HFF-Myc (cell line): ENCODE data around the gene TUBGCP4.
A peak's percentile ranks its signal among the peaks of the same experiment; 100 is the strongest.

Source experiments
- DNase-seq: peaks from one replicate; pipeline ENCODE4 v3.0.0-alpha.2; 2011; ENCODE audit warnings: low read depth; ENCODE audit errors: extremely low read depth
- H3K4me3 ChIP-seq: replicated peaks from 2 replicates; pipeline ENCODE4 v1.5.1; 2011; ENCODE audit warnings: low read depth, mild to moderate bottlenecking, control low read depth, low read length
- TF ChIP-seq, protein P1 (sequence below): IDR thresholded peaks from 2 replicates; pipeline ENCODE4 v1.5.1; 2012; ENCODE audit warnings: mild to moderate bottlenecking, low read depth, low read length, control low read depth; ENCODE audit errors: missing control alignments

TUBGCP4 gene

GRCh38 chr15:43434446-43434845 lies 63.5 kb downstream of the TUBGCP4 start:
- TF ChIP-seq, protein P1, sequence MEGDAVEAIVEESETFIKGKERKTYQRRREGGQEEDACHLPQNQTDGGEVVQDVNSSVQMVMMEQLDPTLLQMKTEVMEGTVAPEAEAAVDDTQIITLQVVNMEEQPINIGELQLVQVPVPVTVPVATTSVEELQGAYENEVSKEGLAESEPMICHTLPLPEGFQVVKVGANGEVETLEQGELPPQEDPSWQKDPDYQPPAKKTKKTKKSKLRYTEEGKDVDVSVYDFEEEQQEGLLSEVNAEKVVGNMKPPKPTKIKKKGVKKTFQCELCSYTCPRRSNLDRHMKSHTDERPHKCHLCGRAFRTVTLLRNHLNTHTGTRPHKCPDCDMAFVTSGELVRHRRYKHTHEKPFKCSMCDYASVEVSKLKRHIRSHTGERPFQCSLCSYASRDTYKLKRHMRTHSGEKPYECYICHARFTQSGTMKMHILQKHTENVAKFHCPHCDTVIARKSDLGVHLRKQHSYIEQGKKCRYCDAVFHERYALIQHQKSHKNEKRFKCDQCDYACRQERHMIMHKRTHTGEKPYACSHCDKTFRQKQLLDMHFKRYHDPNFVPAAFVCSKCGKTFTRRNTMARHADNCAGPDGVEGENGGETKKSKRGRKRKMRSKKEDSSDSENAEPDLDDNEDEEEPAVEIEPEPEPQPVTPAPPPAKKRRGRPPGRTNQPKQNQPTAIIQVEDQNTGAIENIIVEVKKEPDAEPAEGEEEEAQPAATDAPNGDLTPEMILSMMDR = no peak
- no peak for DNase-seq
- no peak overlapping the region for H3K4me3 ChIP-seq

GRCh38 chr15:43436395-43436794 lies 65.5 kb downstream of the TUBGCP4 start:
- DNase-seq = no peak
- H3K4me3 ChIP-seq = no peak overlapping the region
- TF ChIP-seq, protein P1 = no peak

- no peak for DNase-seq
- no peak overlapping the region for H3K4me3 ChIP-seq
- TF ChIP-seq, protein P1 = no peak
Observed at GRCh38 chr15:43439268-43439667, 68.4 kb downstream of the TUBGCP4 start.

DNA sequence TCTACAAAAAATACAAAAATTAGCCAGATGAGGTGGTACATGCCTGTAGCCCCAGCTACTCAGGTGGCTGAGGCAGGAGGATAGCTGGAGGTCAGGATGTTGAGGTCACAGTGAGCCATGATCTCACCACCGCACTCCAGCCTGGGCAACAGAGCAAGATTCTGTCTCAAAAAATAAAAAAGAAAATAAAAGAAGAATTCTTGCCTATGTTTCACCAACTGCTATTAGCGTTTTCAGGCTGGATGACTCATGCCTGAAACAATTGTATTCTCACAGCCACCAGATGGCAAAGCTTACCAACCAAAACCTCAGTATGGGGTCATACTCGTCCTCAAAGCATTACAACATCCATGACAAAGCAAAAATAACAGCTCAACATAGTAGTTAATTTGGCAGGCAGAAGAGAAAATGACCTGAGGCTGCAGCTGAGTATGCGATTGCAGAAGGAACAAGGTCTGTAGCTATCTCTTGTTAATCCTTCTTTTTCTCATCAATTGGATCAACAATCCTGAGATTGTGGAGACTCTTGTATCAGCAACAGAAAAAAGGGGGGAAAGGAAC lies 69.9 kb downstream of the TUBGCP4 start:
- no peak overlapping the region for H3K4me3 ChIP-seq
- DNase-seq = peak; percentile 91
- TF ChIP-seq, protein P1 = peak; percentile 46

DNA sequence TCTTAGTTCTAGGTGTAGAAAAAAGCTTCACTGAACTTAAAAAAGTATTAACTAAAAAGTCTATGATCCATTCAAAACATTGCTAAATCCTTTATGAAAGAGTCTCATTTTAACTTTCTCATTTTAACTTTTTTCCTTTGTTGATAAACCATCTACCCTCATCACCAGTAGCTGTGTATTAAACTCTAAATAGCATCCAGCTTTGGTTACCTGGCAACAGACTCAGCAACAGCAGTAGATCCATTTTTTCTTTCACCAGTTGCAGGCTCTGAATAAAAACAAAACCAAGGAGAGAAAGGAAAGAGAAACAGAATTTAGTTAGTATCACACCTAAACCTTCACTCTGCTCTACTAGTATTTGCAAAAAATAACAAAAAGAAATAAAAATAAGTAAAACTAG lies 70.4 kb downstream of the TUBGCP4 start:
- no peak overlapping the region for H3K4me3 ChIP-seq
- TF ChIP-seq, protein P1 = no peak
- peak; percentile 20 for DNase-seq

DNA sequence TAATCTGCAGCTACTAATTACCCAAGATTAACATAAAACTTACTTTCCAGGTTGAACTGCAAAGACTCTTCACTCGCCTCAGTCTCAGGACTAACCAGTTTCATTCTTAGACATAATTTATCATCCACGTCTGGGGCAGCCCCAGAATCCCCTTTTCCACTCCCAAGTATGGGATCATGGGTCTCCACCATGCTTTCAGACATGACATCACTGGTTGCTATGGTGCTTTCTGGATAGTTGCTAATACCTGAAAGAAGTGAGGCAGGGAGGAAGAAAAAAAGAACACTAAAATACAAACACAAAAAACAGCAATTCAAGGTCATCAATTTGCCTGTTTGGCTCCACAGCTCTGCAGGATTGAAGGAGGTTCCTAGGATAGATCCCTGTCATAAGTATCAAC lies 75.4 kb downstream of the TUBGCP4 start:
- no peak for DNase-seq
- TF ChIP-seq, protein P1 = no peak
- H3K4me3 ChIP-seq = no peak overlapping the region

- TF ChIP-seq, protein P1 = no peak
- DNase-seq = no peak
- no peak overlapping the region for H3K4me3 ChIP-seq
Observed at GRCh38 chr15:43449981-43450380, 79.1 kb downstream of the TUBGCP4 start.
